Endothelial cell of umbilical vein (primary cell): ENCODE results near the gene TAF3.

ENCODE experiments used
- EZH2 ChIP-seq: IDR thresholded peaks from 2 replicates; pipeline ENCODE4 v1.6.1; 2012; ENCODE audit warnings: borderline replicate concordance, low read depth, mild to moderate bottlenecking, moderate library complexity, low read length, inconsistent platforms; ENCODE audit not compliant: severe bottlenecking
- FOS ChIP-seq: IDR thresholded peaks from 2 replicates; pipeline ENCODE4 v1.6.1; 2011; ENCODE audit warnings: mild to moderate bottlenecking, low read length, moderate library complexity, borderline replicate concordance; ENCODE audit not compliant: insufficient read depth
- POLR2A ChIP-seq: IDR thresholded peaks from 2 replicates; pipeline ENCODE4 v1.6.1; 2012; ENCODE audit warnings: low read depth, mild to moderate bottlenecking, control low read depth, low read length
- TF ChIP-seq, protein P1 (sequence below), 2 donors: IDR thresholded peaks; 1 replicate in 1 of 2; 2 replicates in 1 of 2; pipeline ENCODE4 v1.5.1; 2011; ENCODE audit warnings: low read length in 2 of 2, mild to moderate bottlenecking in 2 of 2, moderate library complexity in 2 of 2, control low read depth in 1 of 2, inconsistent platforms in 1 of 2, low read depth in 1 of 2; ENCODE audit not compliant: insufficient read depth in 1 of 2; ENCODE audit errors: extremely low read depth in 1 of 2
- TF ChIP-seq, protein P2 (sequence below): IDR thresholded peaks from 2 replicates; pipeline ENCODE4 v1.6.1; 2011; ENCODE audit not compliant: insufficient read depth, insufficient read length

DNA sequence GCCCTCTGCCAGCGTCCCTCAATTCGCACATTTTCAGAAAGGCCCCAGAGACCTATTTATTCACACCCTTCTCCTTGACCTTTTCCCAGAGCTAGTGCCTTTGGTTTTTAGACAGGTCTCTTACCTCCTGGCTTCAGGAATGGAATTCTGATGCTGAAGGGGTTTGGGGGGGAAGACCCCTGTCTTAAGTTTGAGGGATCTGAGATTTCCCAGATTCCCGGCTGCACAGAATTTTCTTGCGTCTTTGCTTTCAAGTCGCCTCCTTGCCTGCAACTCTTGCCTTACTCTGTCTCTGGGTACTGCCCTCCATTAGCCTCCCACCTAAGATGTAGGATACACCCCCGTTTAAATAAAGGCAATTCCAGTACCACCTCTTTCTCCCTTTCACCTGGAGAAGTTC lies 238.1 kb downstream of the TAF3 start:
- TF ChIP-seq POLR2A (no peak), FOS (no peak), EZH2 (no peak)
- TF ChIP-seq, protein P1, sequence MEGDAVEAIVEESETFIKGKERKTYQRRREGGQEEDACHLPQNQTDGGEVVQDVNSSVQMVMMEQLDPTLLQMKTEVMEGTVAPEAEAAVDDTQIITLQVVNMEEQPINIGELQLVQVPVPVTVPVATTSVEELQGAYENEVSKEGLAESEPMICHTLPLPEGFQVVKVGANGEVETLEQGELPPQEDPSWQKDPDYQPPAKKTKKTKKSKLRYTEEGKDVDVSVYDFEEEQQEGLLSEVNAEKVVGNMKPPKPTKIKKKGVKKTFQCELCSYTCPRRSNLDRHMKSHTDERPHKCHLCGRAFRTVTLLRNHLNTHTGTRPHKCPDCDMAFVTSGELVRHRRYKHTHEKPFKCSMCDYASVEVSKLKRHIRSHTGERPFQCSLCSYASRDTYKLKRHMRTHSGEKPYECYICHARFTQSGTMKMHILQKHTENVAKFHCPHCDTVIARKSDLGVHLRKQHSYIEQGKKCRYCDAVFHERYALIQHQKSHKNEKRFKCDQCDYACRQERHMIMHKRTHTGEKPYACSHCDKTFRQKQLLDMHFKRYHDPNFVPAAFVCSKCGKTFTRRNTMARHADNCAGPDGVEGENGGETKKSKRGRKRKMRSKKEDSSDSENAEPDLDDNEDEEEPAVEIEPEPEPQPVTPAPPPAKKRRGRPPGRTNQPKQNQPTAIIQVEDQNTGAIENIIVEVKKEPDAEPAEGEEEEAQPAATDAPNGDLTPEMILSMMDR (IDR thresholded peaks at IDR 0.05; ENCODE audit: extremely low read depth in 1 of 2, insufficient read depth in 1 of 2, low read depth in 1 of 2, low read length in 2 of 2): no peak
- TF ChIP-seq, protein P2, sequence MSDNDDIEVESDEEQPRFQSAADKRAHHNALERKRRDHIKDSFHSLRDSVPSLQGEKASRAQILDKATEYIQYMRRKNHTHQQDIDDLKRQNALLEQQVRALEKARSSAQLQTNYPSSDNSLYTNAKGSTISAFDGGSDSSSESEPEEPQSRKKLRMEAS: no peak
